Mucosa of descending colon (tissue), 3 donors: ENCODE data around the gene CDC42EP5. TPM values are rescaled to one million over a fixed set of nuclear protein-coding genes. Genes with fewer than 3 reads are reported as not detected.
A peak's percentile ranks its signal among the peaks of the same experiment; 100 is the strongest.

Source experiments
- ATAC-seq: fragments of 200-7000 bp; cut with Tn5 transposase; one replicate; pipeline ENCODE4 v1.9.1; 2020; ENCODE audit warnings: mild to moderate bottlenecking, moderate library complexity
- DNase-seq, 3 donors: peaks; one replicate each; pipeline ENCODE4 v3.0.0-alpha.2; 2020
- H3K36me3 ChIP-seq: fragments of 200-600 bp; one replicate; pipeline ENCODE4 v1.8.0; 2021; ENCODE audit warnings: low read depth, mild to moderate bottlenecking
- H3K4me1 ChIP-seq: fragments of 200-600 bp; one replicate; pipeline ENCODE4 v1.8.0; 2021; ENCODE audit warnings: low read depth, mild to moderate bottlenecking
- H3K4me3 ChIP-seq: fragments of 200-600 bp; one replicate; pipeline ENCODE4 v1.8.0; 2021; ENCODE audit warnings: mild to moderate bottlenecking
- H3K9me3 ChIP-seq: fragments of 200-600 bp; one replicate; pipeline ENCODE4 v1.8.0; 2021; ENCODE audit warnings: mild to moderate bottlenecking
- CTCF ChIP-seq: fragments of 200-600 bp; IDR thresholded peaks from one replicate; pipeline ENCODE4 v1.8.0; 2022; ENCODE audit warnings: antibody characterized with exemption, mild to moderate bottlenecking
- intact Hi-C, 2 donors: fragments of 100-400 bp; cut with DNase I in 1 of 2; cut with micrococcal nuclease in 1 of 2; formaldehyde crosslinking; loops; one replicate each; pipeline versions ENCODE4 v1.11.0 to v1.11.1; 2022; cut with DNase I, micrococcal nuclease
- long read RNA-seq, 2 donors: library from polyadenylated mRNA; unstranded; transcript quantifications; one replicate each; pipeline ENCODE4 v2.0.0, GENCODE V29; 2019 to 2021
- total RNA-seq, 3 donors: library from RNA; stranded (reverse); fragmentation: NEBNext Ultra II Directional in 2 of 3; extraction: Animal tissue kit (Norgen Biotek cat#: 25700) in 2 of 3; gene quantifications; one replicate each; pipeline versions ENCODE4 v1.2.1 to v1.2.4, GENCODE V29; 2021 to 2023
- donor health status: DM: no; HTN: no; CAD: no; lungs with moderate emphysema.
- donor health status: DM: no; HTN: no; CAD: no.
- donor health status: DM: no; HTN: yes; CAD: no.

The CDC42EP5 gene
- total RNA-seq = 100 to 1,000 TPM; 130 to 446 (median 319) TPM
- long read RNA-seq, donor 1, transcript CDC42EP5-201 (3 exons, 864 nt) = major isoform, 35 of 51 reads
- long read RNA-seq, donor 1, partial matches to known transcripts = 12 of 51 reads
- long read RNA-seq, donor 1, other reads (novel, unspliced or antisense) = 2 of 51 reads
- long read RNA-seq, donor 2, partial matches to known transcripts = 1 of 10 reads
- long read RNA-seq, donor 2, other reads (novel, unspliced or antisense) = 3 of 10 reads

- ATAC-seq = peak; percentile 84
Observed at GRCh38 chr19:54473071-54473891, at the start of gene CDC42EP5. TSS of gene CDC42EP5 (minus strand) at chr19:54473296. CDS start at chr19:54465547, 7,749 bp downstream.

GRCh38 chr19:54521860-54522513, 48.9 kb upstream of the CDC42EP5 start:
- TF ChIP-seq CTCF = no peak
- intact Hi-C loops = no loop called here
- Histone ChIP-seq H3K4me3 (no peak overlapping the region), H3K4me1 (no peaks in the 10 kb centered on the region), H3K36me3 (no peaks in the 10 kb centered on the region), H3K9me3 (no peaks in the 10 kb centered on the region)
- DNase-seq (no peak), ATAC-seq (no peak)

More at GRCh38 chr19:54473071-54473891, at the start of gene CDC42EP5:
- intact Hi-C loops = no loop called here
- peak; percentile 86 to 88 (median 88) for DNase-seq
- Histone ChIP-seq H3K4me1 (peaks cover 35% of the 10 kb centered on the region), H3K36me3 (no peaks in the 10 kb centered on the region), H3K9me3 (no peaks in the 10 kb centered on the region), H3K4me3 (peak within 1 kb of the TSS; percentile 36)
- TF ChIP-seq CTCF = no peak

- no peak for DNase-seq
- Histone ChIP-seq H3K36me3 (no peaks in the 10 kb centered on the region), H3K4me1 (no peaks in the 10 kb centered on the region), H3K4me3 (no peak overlapping the region), H3K9me3 (no peaks in the 10 kb centered on the region)
- intact Hi-C loops = no loop called here
- TF ChIP-seq CTCF = no peak
- no peak for ATAC-seq
Observed at GRCh38 chr19:54521022-54521859, 48.1 kb upstream of the CDC42EP5 start.

GRCh38 chr19:54518844-54519243, 45.7 kb upstream of the CDC42EP5 start:
- H3K36me3 ChIP-seq = no peaks in the 10 kb centered on the region
- H3K4me1 ChIP-seq = no peaks in the 10 kb centered on the region
- no peak for ATAC-seq
- no peak overlapping the region for H3K4me3 ChIP-seq
- intact Hi-C loops = no loop called here
- no peak for TF ChIP-seq CTCF
- H3K9me3 ChIP-seq = no peaks in the 10 kb centered on the region
- no peak for DNase-seq

- no peak for TF ChIP-seq CTCF
- H3K4me1 ChIP-seq = no peaks in the 10 kb centered on the region
- no peaks in the 10 kb centered on the region for H3K36me3 ChIP-seq
- peak; percentile 72 for ATAC-seq
- H3K9me3 ChIP-seq = no peaks in the 10 kb centered on the region
- H3K4me3 ChIP-seq = no peak overlapping the region
- intact Hi-C loops = no loop called here
- DNase-seq = peak in 2 of 3 donors; percentile 65 to 78
Observed at GRCh38 chr19:54517483-54517882, 44.4 kb upstream of the CDC42EP5 start.
